ENCODE measurements around the gene LAMB1.

DNA sequence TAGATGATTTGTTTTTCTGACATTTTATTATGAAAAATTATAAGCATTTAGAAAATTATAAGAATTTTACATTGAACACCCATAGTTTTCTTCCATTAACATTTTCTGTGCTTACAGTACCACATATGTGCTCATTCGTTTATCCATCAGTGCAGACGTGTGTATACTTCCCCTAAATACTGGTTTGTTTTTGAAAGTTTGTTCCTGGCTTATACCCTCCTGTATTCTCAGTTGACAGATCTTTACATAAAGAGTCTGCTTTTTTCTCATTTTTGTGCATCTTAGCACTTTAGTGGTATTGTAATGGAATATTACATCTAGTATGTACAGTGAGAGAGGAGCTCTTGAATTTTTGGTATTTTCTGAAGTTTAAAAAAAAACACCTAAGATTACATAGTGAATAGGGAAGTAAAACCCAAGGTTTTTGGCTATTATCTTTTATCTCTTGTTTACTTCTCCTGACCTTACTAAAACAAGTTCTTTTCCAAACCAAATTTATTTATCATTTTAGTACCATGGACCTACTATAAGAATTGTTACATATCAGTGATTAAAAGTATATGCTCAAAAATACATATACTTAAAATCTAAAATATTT is 103.9 kb downstream of the LAMB1 start:
- no peak for TF ChIP-seq ONECUT2 (CRISPR knock-in tag; IDR thresholded peaks at IDR 0.05)
- no peak for TF ChIP-seq ZNF282 (IDR thresholded peaks at IDR 0.05; ENCODE audit: partially characterized antibody)
- TF ChIP-seq ZNF274 (CRISPR knock-in tag; IDR thresholded peaks at IDR 0.05): no peak
- no peak for TF ChIP-seq HOXA7 (CRISPR knock-in tag; IDR thresholded peaks at IDR 0.05)
- TF ChIP-seq PLRG1 (conservative IDR thresholded peaks at IDR 0.05): no peak
- TF ChIP-seq, protein P1, sequence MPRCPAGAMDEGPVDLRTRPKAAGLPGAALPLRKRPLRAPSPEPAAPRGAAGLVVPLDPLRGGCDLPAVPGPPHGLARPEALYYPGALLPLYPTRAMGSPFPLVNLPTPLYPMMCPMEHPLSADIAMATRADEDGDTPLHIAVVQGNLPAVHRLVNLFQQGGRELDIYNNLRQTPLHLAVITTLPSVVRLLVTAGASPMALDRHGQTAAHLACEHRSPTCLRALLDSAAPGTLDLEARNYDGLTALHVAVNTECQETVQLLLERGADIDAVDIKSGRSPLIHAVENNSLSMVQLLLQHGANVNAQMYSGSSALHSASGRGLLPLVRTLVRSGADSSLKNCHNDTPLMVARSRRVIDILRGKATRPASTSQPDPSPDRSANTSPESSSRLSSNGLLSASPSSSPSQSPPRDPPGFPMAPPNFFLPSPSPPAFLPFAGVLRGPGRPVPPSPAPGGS (CRISPR knock-in tag; IDR thresholded peaks at IDR 0.05): no peak
- TF ChIP-seq AGO2 (optimal IDR thresholded peaks at IDR 0.05; ENCODE audit: low read depth, low read length): no peak
- no peak for TF ChIP-seq ZBTB46 (CRISPR knock-in tag; IDR thresholded peaks at IDR 0.05; ENCODE audit: borderline replicate concordance)
- TF ChIP-seq, protein P2, sequence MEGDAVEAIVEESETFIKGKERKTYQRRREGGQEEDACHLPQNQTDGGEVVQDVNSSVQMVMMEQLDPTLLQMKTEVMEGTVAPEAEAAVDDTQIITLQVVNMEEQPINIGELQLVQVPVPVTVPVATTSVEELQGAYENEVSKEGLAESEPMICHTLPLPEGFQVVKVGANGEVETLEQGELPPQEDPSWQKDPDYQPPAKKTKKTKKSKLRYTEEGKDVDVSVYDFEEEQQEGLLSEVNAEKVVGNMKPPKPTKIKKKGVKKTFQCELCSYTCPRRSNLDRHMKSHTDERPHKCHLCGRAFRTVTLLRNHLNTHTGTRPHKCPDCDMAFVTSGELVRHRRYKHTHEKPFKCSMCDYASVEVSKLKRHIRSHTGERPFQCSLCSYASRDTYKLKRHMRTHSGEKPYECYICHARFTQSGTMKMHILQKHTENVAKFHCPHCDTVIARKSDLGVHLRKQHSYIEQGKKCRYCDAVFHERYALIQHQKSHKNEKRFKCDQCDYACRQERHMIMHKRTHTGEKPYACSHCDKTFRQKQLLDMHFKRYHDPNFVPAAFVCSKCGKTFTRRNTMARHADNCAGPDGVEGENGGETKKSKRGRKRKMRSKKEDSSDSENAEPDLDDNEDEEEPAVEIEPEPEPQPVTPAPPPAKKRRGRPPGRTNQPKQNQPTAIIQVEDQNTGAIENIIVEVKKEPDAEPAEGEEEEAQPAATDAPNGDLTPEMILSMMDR (CRISPR knock-in tag; IDR thresholded peaks at IDR 0.05): no peak
- TF ChIP-seq, protein P3, sequence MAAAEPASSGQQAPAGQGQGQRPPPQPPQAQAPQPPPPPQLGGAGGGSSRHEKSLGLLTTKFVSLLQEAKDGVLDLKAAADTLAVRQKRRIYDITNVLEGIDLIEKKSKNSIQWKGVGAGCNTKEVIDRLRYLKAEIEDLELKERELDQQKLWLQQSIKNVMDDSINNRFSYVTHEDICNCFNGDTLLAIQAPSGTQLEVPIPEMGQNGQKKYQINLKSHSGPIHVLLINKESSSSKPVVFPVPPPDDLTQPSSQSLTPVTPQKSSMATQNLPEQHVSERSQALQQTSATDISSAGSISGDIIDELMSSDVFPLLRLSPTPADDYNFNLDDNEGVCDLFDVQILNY (CRISPR knock-in tag; conservative IDR thresholded peaks at IDR 0.05): no peak
- no peak for TF ChIP-seq TSC22D2 (CRISPR knock-in tag; IDR thresholded peaks at IDR 0.05; ENCODE audit: borderline replicate concordance)

Data from HepG2 (cell line).